HCT116 (cell line): Measurements from ENCODE around the gene TNRC6B. TPM values are rescaled to one million over a fixed set of nuclear protein-coding genes. Genes with fewer than 3 reads are reported as not detected.

Experiments used
- ATAC-seq: fragments of 200-7000 bp; cut with Tn5 transposase; 2 replicates; pipeline ENCODE4 v1.9.1; 2020; ENCODE audit warnings: mild to moderate bottlenecking, moderate library complexity
- BruUV-seq: library from RNA; stranded (reverse); fragments of 400-500 nt; replicated peaks from 2 replicates; lab custom pipeline; 2021; lab: Mats Ljungman, UMichigan
- CTCF ChIA-PET: fragments of 300-600 bp; sonication (Branson Sonifier 250); formaldehyde crosslinking; loops from one replicate; lab custom pipeline; 2021; ENCODE audit warnings: antibody characterized with exemption; lab: Charles Lee
- POLR2A ChIA-PET: fragments of 300-600, 350-600 bp; sonication (Branson Sonifier 250); formaldehyde crosslinking; loops from one replicate; lab custom pipeline; 2021; ENCODE audit warnings: antibody characterized with exemption; lab: Charles Lee
- RAD21 ChIA-PET, 2 experiments: fragments of 300-600 bp; sonication (Branson Sonifier 250); formaldehyde crosslinking; loops; one replicate each; lab custom pipeline; 2023; ENCODE audit warnings: low total read pairs in 2 of 2; ENCODE audit not compliant: uncharacterized antibody in 2 of 2, unreplicated experiment in 2 of 2, low non-redundant PET in 1 of 2; lab: Charles Lee
- DNase-seq: peaks from one replicate; pipeline ENCODE4 v3.0.0-alpha.2; 2010; ENCODE audit warnings: low read depth, low spot score
- H2AFZ ChIP-seq: fragments of 200-600 bp; shearing (Covaris generic), sonication (generic); 2 replicates; pipeline ENCODE4 v1.6.1; 2017; ENCODE audit warnings: low read depth, mixed run types, mixed read lengths, antibody characterized with exemption, low read length; ENCODE audit not compliant: poor library complexity, severe bottlenecking
- H3K27ac ChIP-seq: 2 replicates; pipeline ENCODE4 v1.5.1; 2012; ENCODE audit warnings: low read depth, low read length
- H3K27me3 ChIP-seq: fragments of 200-600 bp; sonication (generic); 2 replicates; pipeline ENCODE4 v1.6.1; 2016; ENCODE audit warnings: mixed run types, low read length, mixed read lengths; ENCODE audit not compliant: insufficient read depth
- H3K36me3 ChIP-seq, 2 experiments: fragments of 200-500 bp in 1 of 2; fragments of 200-600 bp in 1 of 2; sonication (Bioruptor generic) in 1 of 2; sonication (generic) in 1 of 2; 2 replicates each; pipeline versions ENCODE4 v1.5.1 to v1.6.1; 2014 to 2016; ENCODE audit warnings: low read length in 2 of 2, inconsistent platforms in 1 of 2, mixed read lengths in 1 of 2, mixed run types in 1 of 2; ENCODE audit not compliant: insufficient read depth in 2 of 2, control insufficient read depth in 1 of 2
- H3K4me1 ChIP-seq, 2 experiments: fragments of 200-600 bp in 1 of 2; sonication (generic) in 1 of 2; 2 replicates each; pipeline versions ENCODE4 v1.5.1 to v1.6.1; 2012 to 2017; ENCODE audit warnings: low read length in 2 of 2, inconsistent platforms in 1 of 2, mild to moderate bottlenecking in 1 of 2, mixed read lengths in 1 of 2, mixed run types in 1 of 2, moderate library complexity in 1 of 2; ENCODE audit not compliant: insufficient read depth in 2 of 2, control insufficient read depth in 1 of 2
- H3K4me2 ChIP-seq: fragments of 200-600 bp; sonication (generic); 2 replicates; pipeline ENCODE4 v1.6.1; 2017; ENCODE audit warnings: mixed run types, low read length, mixed read lengths
- H3K4me3 ChIP-seq, 2 experiments: fragments of 200-600 bp in 1 of 2; sonication (generic) in 1 of 2; replicated peaks in 1 of 2; 2 replicates each; pipeline ENCODE4 v1.5.1; 2011 to 2016; ENCODE audit warnings: low read length in 2 of 2, control low read depth in 1 of 2, low read depth in 1 of 2, mild to moderate bottlenecking in 1 of 2, mixed read lengths in 1 of 2, mixed run types in 1 of 2
- H3K79me2 ChIP-seq: fragments of 200-600 bp; sonication (generic); 2 replicates; pipeline ENCODE4 v1.6.1; 2017; ENCODE audit warnings: mild to moderate bottlenecking, mixed run types, low read length, moderate library complexity, mixed read lengths; ENCODE audit not compliant: insufficient read depth
- H3K9ac ChIP-seq: fragments of 200-600 bp; sonication (generic); 2 replicates; pipeline ENCODE4 v1.6.1; 2016; ENCODE audit warnings: low read length, mixed read lengths
- H3K9me2 ChIP-seq: fragments of 200-600 bp; sonication (generic), shearing (Covaris generic); 2 replicates; pipeline ENCODE4 v1.6.1; 2017; ENCODE audit warnings: mixed run types, mild to moderate bottlenecking, moderate library complexity; ENCODE audit not compliant: insufficient read depth
- H3K9me3 ChIP-seq, 2 experiments: fragments of 200-500 bp in 1 of 2; fragments of 200-600 bp in 1 of 2; sonication (Bioruptor generic) in 1 of 2; sonication (generic) in 1 of 2; 2 replicates each; pipeline ENCODE4 v1.6.1; 2014 to 2017; ENCODE audit warnings: low read length in 2 of 2, mixed read lengths in 2 of 2, inconsistent platforms in 1 of 2, low read depth in 1 of 2, mild to moderate bottlenecking in 1 of 2, mixed run types in 1 of 2, moderate library complexity in 1 of 2; ENCODE audit not compliant: control insufficient read depth in 1 of 2, insufficient read depth in 1 of 2
- H4K20me1 ChIP-seq: fragments of 200-600 bp; sonication (generic), shearing (Covaris generic); 2 replicates; pipeline ENCODE4 v1.6.1; 2017; ENCODE audit warnings: mixed run types, mild to moderate bottlenecking, moderate library complexity; ENCODE audit not compliant: insufficient read depth
- CBX3 ChIP-seq: IDR thresholded peaks from 2 replicates; pipeline ENCODE4 v1.6.1; 2012; ENCODE audit warnings: low read depth
- CEBPB ChIP-seq: IDR thresholded peaks from 2 replicates; pipeline ENCODE4 v1.6.1; 2012; ENCODE audit warnings: low read depth
- EGR1 ChIP-seq: IDR thresholded peaks from 2 replicates; pipeline ENCODE4 v1.6.1; 2012; ENCODE audit warnings: low read depth
- ELF1 ChIP-seq: IDR thresholded peaks from 2 replicates; pipeline ENCODE4 v1.6.1; 2012; ENCODE audit warnings: low read depth, borderline replicate concordance
- EZH2phosphoT487 ChIP-seq: fragments of 200-600 bp; IDR thresholded peaks from 2 replicates; pipeline ENCODE4 v1.6.1; 2018; ENCODE audit warnings: antibody characterized with exemption, borderline replicate concordance
- FOSL1 ChIP-seq: IDR thresholded peaks from 2 replicates; pipeline ENCODE4 v1.6.1; 2012; ENCODE audit warnings: low read depth
- JUND ChIP-seq: IDR thresholded peaks from 2 replicates; pipeline ENCODE4 v1.6.1; 2012
- POLR2AphosphoS5 ChIP-seq: IDR thresholded peaks from 2 replicates; pipeline ENCODE4 v1.6.1; 2011; ENCODE audit warnings: mild to moderate bottlenecking, low read depth, low read length, moderate library complexity
- RAD21 ChIP-seq: IDR thresholded peaks from 2 replicates; pipeline ENCODE4 v1.6.1; 2012; ENCODE audit warnings: low read depth, mild to moderate bottlenecking
- SIN3A ChIP-seq: IDR thresholded peaks from 2 replicates; pipeline ENCODE4 v1.6.1; 2012; ENCODE audit warnings: low read depth
- SP1 ChIP-seq: IDR thresholded peaks from 2 replicates; pipeline ENCODE4 v1.6.1; 2012; ENCODE audit warnings: low read depth
- SRF ChIP-seq: IDR thresholded peaks from 2 replicates; pipeline ENCODE4 v1.6.1; 2012; ENCODE audit warnings: low read depth
- TCF7L2 ChIP-seq: IDR thresholded peaks from 2 replicates; pipeline ENCODE4 v1.7.0; 2011; ENCODE audit warnings: borderline replicate concordance, inconsistent platforms; ENCODE audit not compliant: insufficient read depth, insufficient read length; ENCODE audit errors: extremely low read depth
- YY1 ChIP-seq: IDR thresholded peaks from 2 replicates; pipeline ENCODE4 v1.6.1; 2011; ENCODE audit warnings: low read length, low read depth, moderate library complexity, mild to moderate bottlenecking; ENCODE audit not compliant: insufficient replicate concordance; ENCODE audit errors: extremely low read depth
- ZFX ChIP-seq: fragments of 450-650 bp; IDR thresholded peaks from 2 replicates; pipeline ENCODE4 v1.6.1; 2017
- intact Hi-C: fragments of 100-400 bp; cut with micrococcal nuclease; formaldehyde crosslinking; loops from 2 replicates; pipeline ENCODE4 v1.10.0; 2022
- total RNA-seq: library from RNA; stranded (reverse); gene quantifications from one replicate; pipeline ENCODE4 v1.2.1, GENCODE V29; 2021; ENCODE audit not compliant: unreplicated experiment
- TF ChIP-seq, protein P1 (sequence below): IDR thresholded peaks from 2 replicates; pipeline ENCODE4 v1.6.1; 2012
- TF ChIP-seq, protein P2 (sequence below): IDR thresholded peaks from 2 replicates; pipeline ENCODE4 v1.6.1; 2011; ENCODE audit warnings: mild to moderate bottlenecking, low read length, moderate library complexity; ENCODE audit not compliant: insufficient replicate concordance; ENCODE audit errors: extremely low read depth
- TF ChIP-seq, protein P3 (sequence below): IDR thresholded peaks from 2 replicates; pipeline ENCODE4 v1.6.1; 2012
- TF ChIP-seq, protein P4 (sequence below), 3 experiments: fragments of 200-600 bp in 1 of 3; sonication (generic) in 1 of 3; IDR thresholded peaks in 2 of 3; conservative IDR thresholded peaks in 1 of 3; 2 replicates each; pipeline ENCODE4 v1.5.1; 2012 to 2017; ENCODE audit warnings: low read depth in 2 of 3, low read length in 2 of 3, antibody characterized with exemption in 1 of 3, borderline replicate concordance in 1 of 3, control low read depth in 1 of 3, mild to moderate bottlenecking in 1 of 3, mixed read lengths in 1 of 3, mixed run types in 1 of 3, moderate library complexity in 1 of 3; ENCODE audit not compliant: insufficient read depth in 1 of 3
- TF ChIP-seq, protein P5 (sequence below): IDR thresholded peaks from 2 replicates; pipeline ENCODE4 v1.6.1; 2012; ENCODE audit warnings: low read depth

The TNRC6B gene
- total RNA-seq, 1 experiment from 2014 or later = 29.8 TPM

- Histone ChIP-seq H3K27me3 (no peaks in the 10 kb centered on the region), H3K9me2 (no peaks in the 10 kb centered on the region), H3K4me2 (no peak overlapping the region), H3K4me1 (peaks cover 37 to 42% of the 10 kb centered on the region in 2 experiments), H3K27ac (no peak overlapping the region), H3K9me3 (no peaks in the 10 kb centered on the region), H3K4me3 (no peak overlapping the region), H3K79me2 (peaks cover 21% of the 10 kb centered on the region), H3K9ac (no peak overlapping the region), H4K20me1 (no peaks in the 10 kb centered on the region), H2AFZ (no peak overlapping the region), H3K36me3 (no peaks in the 10 kb centered on the region)
- ChIA-PET RAD21 (no interaction called here), CTCF (no interaction called here), POLR2A (no interaction called here)
- no TSS peak for BruUV-seq
- intact Hi-C loops = no loop called here
- TF ChIP-seq CBX3 (no peak), EZH2phosphoT487 (no peak), ZFX (no peak), CEBPB (no peak), EGR1 (no peak), SIN3A (no peak), TCF7L2 (no peak), FOSL1 (no peak), POLR2AphosphoS5 (no peak), SP1 (no peak), ELF1 (no peak), YY1 (no peak), SRF (no peak), JUND (no peak), RAD21 (no peak)
- TF ChIP-seq, protein P1, sequence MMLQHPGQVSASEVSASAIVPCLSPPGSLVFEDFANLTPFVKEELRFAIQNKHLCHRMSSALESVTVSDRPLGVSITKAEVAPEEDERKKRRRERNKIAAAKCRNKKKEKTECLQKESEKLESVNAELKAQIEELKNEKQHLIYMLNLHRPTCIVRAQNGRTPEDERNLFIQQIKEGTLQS = no peak
- TF ChIP-seq, protein P2, sequence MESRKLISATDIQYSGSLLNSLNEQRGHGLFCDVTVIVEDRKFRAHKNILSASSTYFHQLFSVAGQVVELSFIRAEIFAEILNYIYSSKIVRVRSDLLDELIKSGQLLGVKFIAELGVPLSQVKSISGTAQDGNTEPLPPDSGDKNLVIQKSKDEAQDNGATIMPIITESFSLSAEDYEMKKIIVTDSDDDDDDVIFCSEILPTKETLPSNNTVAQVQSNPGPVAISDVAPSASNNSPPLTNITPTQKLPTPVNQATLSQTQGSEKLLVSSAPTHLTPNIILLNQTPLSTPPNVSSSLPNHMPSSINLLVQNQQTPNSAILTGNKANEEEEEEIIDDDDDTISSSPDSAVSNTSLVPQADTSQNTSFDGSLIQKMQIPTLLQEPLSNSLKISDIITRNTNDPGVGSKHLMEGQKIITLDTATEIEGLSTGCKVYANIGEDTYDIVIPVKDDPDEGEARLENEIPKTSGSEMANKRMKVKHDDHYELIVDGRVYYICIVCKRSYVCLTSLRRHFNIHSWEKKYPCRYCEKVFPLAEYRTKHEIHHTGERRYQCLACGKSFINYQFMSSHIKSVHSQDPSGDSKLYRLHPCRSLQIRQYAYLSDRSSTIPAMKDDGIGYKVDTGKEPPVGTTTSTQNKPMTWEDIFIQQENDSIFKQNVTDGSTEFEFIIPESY = no peak
- TF ChIP-seq, protein P3, sequence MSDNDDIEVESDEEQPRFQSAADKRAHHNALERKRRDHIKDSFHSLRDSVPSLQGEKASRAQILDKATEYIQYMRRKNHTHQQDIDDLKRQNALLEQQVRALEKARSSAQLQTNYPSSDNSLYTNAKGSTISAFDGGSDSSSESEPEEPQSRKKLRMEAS = no peak
- TF ChIP-seq, protein P4, sequence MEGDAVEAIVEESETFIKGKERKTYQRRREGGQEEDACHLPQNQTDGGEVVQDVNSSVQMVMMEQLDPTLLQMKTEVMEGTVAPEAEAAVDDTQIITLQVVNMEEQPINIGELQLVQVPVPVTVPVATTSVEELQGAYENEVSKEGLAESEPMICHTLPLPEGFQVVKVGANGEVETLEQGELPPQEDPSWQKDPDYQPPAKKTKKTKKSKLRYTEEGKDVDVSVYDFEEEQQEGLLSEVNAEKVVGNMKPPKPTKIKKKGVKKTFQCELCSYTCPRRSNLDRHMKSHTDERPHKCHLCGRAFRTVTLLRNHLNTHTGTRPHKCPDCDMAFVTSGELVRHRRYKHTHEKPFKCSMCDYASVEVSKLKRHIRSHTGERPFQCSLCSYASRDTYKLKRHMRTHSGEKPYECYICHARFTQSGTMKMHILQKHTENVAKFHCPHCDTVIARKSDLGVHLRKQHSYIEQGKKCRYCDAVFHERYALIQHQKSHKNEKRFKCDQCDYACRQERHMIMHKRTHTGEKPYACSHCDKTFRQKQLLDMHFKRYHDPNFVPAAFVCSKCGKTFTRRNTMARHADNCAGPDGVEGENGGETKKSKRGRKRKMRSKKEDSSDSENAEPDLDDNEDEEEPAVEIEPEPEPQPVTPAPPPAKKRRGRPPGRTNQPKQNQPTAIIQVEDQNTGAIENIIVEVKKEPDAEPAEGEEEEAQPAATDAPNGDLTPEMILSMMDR (IDR thresholded peaks at IDR 0.05 in 2 of 3, conservative IDR thresholded peaks at IDR 0.05 in 1 of 3; ENCODE audit: borderline replicate concordance in 1 of 3, insufficient read depth in 1 of 3, low read depth in 2 of 3, low read length in 2 of 3) = no peak
- TF ChIP-seq, protein P5, sequence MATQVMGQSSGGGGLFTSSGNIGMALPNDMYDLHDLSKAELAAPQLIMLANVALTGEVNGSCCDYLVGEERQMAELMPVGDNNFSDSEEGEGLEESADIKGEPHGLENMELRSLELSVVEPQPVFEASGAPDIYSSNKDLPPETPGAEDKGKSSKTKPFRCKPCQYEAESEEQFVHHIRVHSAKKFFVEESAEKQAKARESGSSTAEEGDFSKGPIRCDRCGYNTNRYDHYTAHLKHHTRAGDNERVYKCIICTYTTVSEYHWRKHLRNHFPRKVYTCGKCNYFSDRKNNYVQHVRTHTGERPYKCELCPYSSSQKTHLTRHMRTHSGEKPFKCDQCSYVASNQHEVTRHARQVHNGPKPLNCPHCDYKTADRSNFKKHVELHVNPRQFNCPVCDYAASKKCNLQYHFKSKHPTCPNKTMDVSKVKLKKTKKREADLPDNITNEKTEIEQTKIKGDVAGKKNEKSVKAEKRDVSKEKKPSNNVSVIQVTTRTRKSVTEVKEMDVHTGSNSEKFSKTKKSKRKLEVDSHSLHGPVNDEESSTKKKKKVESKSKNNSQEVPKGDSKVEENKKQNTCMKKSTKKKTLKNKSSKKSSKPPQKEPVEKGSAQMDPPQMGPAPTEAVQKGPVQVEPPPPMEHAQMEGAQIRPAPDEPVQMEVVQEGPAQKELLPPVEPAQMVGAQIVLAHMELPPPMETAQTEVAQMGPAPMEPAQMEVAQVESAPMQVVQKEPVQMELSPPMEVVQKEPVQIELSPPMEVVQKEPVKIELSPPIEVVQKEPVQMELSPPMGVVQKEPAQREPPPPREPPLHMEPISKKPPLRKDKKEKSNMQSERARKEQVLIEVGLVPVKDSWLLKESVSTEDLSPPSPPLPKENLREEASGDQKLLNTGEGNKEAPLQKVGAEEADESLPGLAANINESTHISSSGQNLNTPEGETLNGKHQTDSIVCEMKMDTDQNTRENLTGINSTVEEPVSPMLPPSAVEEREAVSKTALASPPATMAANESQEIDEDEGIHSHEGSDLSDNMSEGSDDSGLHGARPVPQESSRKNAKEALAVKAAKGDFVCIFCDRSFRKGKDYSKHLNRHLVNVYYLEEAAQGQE = no peak
- no peak for ATAC-seq
- no peak for DNase-seq
These were observed 58.5 kb downstream of the TNRC6B start for GRCh38 chr22:40236131-40236665.
